ENCODE results near the gene MACROD2.
"Not testable (repeated sequence)": the region's sequence is repeated elsewhere in the genome, so short reads cannot be mapped to it uniquely, and the experiment has no call there.

Gene MACROD2

GRCh38 chr20:15336536-15336935, 1341.2 kb downstream of the MACROD2 start:
- no peak for DNase-seq

DNA sequence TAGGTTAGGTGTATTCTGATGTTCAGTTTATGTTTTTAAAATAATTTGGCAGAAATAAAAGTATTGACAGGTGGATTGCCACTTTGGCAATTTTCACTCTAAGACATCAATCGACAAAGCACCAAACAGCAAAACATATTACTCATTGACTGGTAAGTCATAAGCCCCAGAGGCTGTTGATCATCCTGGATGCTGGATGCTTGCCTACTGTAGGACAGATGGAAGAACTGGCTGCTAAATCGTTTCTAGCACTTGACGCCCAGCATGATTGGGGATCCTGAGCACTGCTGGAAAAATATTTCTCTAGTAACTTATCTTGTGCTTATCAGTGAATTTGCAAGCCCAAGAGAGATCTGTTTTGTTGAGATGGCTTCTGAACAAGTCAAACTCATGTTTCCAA, 1343.9 kb downstream of the MACROD2 start:
- no peak for DNase-seq

- DNase-seq: no peak
Measured at GRCh38 chr20:15342991-15343523, 1347.7 kb downstream of the MACROD2 start.

GRCh38 chr20:15345287-15345686, 1350.0 kb downstream of the MACROD2 start:
- DNase-seq: no peak

DNA sequence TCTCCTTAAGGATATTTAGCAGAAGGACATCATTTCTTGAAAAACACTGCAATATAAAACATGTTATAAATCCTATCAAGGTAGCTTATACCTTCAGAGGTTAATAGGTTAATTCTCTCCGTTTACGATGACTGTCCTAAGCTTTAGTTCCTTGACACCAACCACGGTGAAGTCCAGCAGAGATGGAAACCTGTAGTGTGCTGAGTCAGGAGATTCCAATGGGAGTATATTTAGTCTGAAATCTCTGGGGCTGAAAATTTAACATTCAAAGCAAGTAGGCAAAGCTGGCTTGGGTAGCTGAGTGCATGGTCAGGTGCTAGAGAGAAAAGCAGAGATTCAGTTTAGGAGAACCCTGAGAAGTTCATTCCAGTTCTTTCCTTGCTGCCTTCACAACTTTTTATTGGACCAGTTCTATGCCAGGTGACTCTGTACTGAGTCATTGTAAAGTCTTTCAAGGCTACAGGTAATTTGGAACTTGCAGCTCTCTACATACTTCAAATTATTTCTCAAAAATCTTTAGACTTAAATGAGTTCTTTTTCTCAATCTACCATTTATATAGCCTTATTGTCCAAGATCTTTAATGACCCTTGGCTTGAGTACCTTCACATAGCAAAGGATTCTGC, 1351.5 kb downstream of the MACROD2 start:
- DNase-seq: no peak

- no peak for DNase-seq
Measured at GRCh38 chr20:15359056-15359455, 1363.7 kb downstream of the MACROD2 start.

DNA sequence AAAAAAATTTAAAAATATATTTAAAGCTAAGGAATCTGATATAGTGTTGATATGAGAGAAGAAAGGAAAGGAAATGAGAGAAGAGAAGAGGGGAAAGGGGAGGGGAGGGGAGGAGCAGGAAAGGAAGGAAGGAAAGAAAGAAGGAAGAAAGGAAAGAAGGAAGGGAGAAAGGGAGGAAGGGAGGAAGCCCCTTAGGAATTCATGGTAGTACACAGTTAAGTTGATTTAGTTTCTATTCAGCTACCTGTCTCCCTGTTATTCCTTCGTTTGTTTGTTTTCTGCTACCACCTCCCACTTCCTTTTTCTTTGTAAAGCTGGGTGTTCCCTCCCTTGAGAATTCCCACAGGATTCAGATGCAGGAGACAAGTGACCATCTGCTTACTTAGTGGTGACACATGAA, 1367.5 kb downstream of the MACROD2 start:
- DNase-seq: no peak

DNA sequence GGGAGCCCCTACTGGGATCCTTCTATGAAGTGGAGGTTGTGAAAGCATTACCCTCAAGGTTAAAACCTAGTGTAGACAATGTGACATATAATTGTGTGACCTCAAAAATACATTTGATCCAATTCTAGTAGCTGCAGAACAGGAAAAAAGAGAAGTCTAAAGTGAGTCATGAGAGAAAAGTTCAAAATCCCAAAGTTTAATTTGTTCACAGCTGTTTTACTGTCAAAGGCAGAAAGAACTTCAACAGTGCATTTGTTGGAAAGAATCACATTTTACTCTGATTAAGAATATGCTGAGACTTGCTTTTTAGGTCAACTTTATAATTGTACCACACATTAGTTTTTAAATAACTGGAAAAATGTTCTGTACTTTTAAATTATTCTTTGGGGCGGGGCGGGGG, 1369.5 kb downstream of the MACROD2 start:
- DNase-seq: no peak

- no peak for DNase-seq
Measured at GRCh38 chr20:15370370-15370769, 1375.1 kb downstream of the MACROD2 start.

- no peak for DNase-seq
Measured at GRCh38 chr20:15374682-15375081, 1379.4 kb downstream of the MACROD2 start.

DNA sequence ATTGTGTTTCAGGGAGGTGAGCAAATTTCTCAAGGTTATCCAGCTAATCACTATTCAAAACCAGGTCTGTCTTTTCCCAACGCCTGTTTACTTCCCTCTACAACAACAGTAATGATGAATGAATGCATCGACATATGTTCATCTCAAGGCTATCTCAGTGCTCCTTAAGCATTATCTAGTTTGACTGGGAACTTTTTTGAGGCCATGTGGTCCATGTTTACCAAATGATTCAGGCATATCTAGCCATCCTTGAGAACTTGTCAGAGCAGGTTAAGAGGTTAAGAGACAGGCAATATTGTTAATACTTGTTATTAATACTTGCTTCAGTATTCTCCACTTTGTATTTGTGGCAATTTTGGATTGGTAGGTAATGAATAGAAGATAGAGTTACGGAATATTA, 1380.5 kb downstream of the MACROD2 start:
- DNase-seq: no peak

- not testable (repeated sequence) for DNase-seq
Measured at GRCh38 chr20:15377603-15378002, 1382.3 kb downstream of the MACROD2 start.

DNA sequence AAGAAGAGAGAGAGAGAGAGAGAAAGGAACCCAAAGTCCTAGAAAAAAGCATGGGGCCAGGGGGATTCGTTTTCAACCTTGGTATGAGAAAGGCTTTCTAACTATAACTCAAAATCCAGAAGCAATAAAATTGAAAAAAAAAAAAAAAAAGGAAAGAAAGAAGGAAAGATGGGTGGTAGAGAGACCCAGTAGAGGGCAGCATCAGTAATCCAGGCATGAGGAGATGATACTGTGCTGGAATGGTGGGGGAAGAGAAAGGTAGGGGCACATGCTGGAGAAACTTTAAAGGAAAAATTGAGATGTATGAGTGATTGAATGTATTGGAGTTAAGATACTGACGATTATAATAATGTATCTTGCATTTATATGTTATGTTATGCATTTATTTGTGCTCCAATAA, 1382.8 kb downstream of the MACROD2 start:
- DNase-seq: no peak

DNA sequence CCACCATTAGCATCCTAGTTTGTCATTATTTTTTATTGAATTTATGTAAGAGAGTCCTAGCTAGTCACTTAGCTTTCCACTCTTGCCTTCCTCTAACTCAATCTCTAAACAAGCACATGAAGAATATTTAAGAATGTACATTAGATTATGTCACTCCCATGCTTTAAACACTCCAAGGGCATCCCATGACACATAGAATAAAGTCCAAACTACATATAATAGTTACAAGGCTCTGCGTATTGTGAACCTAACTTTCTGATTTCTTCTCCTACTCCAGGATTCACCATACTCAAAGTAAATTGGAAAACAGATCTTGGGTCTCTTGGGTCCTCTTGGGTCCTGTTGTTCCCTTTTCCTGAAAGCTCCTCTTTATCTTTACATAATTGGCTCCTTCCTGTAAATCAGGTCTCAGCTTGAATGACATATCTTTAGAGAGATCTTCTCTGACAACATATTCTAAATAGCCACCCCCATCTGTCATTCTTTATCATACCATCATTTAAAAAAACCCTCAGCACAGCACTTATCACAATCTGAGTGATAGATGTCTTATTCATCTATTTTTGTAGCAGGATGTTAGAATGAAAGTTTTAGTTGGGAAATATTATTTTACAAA, 1384.5 kb downstream of the MACROD2 start:
- no peak for DNase-seq

DNA sequence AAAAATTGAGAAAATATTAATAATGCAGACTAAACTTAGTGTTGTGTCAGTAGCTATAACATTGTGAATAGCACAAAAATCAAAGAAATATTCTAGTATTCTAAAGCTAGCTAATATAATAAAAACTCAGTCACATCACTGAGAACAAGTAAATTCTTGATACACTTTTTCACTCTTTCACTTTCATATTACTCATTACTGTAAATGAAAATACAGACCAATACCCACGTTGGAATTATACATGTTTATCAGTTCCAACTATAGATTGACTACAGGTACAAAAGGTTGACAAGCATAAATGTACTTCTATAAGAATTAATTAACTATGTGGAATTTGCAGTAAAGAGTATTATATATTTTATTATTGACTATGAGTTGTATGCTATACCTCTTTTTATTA, 1385.5 kb downstream of the MACROD2 start:
- DNase-seq: no peak

GRCh38 chr20:15387228-15387627, 1391.9 kb downstream of the MACROD2 start:
- DNase-seq: no peak

GRCh38 chr20:15395457-15395856, 1400.1 kb downstream of the MACROD2 start:
- no peak for DNase-seq

DNA sequence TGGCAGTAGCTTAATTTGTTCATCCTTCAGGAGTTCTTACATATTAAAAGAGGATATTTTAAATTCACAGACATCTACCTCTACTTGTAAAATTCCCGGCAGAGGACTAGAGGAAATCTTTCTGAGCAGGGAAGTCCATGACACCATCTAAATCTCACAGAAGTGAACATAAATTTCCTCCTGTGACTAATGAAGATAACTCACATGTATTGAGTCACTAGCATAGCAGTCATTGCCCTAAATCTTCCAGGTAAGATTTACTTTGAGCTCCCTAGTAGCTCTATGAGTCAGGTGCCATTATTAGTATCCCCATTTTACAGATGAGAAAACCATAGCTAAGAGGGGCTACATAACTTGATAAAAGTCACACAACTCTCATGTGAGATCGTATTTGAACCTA, 1400.7 kb downstream of the MACROD2 start:
- DNase-seq: no peak

DNA sequence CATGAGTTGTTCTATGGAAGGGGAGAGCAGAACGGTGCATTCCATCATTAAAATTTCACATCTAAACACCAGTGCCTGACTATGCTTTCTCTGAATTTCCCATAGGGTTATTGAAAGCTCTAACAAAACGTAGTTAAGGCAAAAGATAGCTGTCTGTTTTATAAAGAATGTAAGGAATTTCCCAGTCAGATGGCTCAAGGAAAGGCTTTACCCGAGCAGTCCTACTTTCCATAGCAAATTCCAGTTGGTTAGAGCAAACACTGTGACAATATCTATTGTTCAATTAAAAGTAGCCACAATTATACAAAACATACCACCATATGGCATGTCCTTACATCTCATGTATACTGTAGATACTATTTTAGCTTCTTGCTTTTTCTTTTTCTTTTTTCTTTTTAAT, 1401.6 kb downstream of the MACROD2 start:
- no peak for DNase-seq

DNA sequence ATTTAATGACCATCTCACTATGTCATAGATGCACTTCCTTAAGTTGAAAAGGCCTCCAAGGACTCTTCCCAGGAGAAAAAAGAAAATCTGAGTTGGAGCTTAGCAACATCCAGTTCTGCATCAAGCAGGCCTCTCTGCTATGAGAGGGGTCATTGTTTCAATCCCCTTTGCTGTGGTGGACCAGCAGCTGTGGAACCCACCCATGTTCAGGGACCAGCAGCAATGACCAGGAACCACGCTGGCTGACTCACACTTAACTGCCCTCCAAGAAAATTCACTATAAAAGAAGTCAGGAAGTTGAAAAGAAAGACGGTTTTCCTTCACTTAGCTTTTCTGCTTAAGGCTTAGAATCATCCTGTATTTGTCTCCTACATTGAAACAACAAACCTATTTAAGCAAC, 1404.5 kb downstream of the MACROD2 start:
- DNase-seq: no peak

GRCh38 chr20:15406072-15406471, 1410.8 kb downstream of the MACROD2 start:
- DNase-seq: no peak

GRCh38 chr20:15411781-15412180, 1416.5 kb downstream of the MACROD2 start:
- no peak for DNase-seq

GRCh38 chr20:15415908-15416307, 1420.6 kb downstream of the MACROD2 start:
- DNase-seq: no peak

GRCh38 chr20:15419856-15420255, 1424.5 kb downstream of the MACROD2 start:
- no peak for DNase-seq

DNA sequence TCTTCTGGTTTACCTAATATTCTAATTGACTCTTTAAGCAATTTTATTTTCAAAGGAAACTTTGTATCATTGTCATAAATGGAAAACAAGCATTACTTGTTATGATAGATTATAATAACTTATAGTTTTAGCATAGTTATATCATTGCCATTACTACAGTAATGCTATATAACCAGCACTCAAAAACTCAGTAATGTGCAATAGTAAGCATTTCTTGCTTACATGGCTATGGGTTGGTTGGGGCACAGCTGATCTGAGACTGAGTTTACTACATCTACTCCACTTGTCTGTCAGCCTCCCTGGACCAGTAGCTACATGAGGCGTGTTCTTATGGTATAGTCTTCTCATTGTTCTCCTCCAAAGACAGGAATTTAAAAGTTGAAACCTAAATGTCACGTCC, 1427.7 kb downstream of the MACROD2 start:
- no peak for DNase-seq

All from NCI-H526 treated with DMSO at 0.1 percent for 48 hours (cell line).